ENCODE data around the gene HACL1.

DNA sequence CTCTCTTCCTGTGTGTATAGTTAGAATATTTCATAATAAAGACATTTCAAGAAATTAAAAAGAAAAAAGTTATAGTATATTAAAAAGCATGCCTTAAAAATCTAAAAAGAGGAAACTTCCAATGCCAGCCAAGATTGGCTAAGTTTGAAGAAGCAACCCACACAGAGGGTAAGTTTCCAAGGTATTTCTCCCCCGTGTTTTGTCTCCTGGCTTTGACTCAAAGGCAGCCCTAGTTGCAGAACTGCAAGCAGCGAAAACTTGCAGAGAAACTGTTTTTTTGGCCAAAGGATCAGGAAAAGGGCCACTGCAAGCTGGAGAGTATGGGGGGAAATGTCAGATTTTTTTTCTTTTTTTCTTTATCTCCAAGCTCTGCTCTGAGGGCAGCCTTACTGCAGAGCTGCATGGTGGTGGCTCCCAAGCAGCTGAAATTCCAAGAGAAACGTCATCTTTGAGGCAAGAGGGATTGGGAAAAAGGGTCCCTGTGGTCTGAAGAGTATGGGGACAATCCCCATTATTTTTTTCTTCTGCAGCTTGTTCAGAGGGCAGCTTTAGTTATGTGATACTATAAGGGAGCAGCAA is 23.0 kb downstream of the HACL1 start:
- TF ChIP-seq, protein P1, sequence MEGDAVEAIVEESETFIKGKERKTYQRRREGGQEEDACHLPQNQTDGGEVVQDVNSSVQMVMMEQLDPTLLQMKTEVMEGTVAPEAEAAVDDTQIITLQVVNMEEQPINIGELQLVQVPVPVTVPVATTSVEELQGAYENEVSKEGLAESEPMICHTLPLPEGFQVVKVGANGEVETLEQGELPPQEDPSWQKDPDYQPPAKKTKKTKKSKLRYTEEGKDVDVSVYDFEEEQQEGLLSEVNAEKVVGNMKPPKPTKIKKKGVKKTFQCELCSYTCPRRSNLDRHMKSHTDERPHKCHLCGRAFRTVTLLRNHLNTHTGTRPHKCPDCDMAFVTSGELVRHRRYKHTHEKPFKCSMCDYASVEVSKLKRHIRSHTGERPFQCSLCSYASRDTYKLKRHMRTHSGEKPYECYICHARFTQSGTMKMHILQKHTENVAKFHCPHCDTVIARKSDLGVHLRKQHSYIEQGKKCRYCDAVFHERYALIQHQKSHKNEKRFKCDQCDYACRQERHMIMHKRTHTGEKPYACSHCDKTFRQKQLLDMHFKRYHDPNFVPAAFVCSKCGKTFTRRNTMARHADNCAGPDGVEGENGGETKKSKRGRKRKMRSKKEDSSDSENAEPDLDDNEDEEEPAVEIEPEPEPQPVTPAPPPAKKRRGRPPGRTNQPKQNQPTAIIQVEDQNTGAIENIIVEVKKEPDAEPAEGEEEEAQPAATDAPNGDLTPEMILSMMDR (IDR thresholded peaks at IDR 0.05) = no peak
- TF ChIP-seq POLR2A (IDR thresholded peaks at IDR 0.05) = no peak
